IPS-18a (cell line): Measurements from ENCODE around the gene PSORS1C1.
"Not testable (repeated sequence)": the region's sequence is repeated elsewhere in the genome, so short reads cannot be mapped to it uniquely, and the experiment has no call there.

Experiments used
- H3K27ac ChIP-seq: one replicate; pipeline ENCODE4 v1.5.1; 2013; ENCODE audit warnings: low read length
- H3K27me3 ChIP-seq: one replicate; pipeline ENCODE4 v1.6.1; 2013; ENCODE audit warnings: mild to moderate bottlenecking, low read length; ENCODE audit not compliant: control insufficient read depth, insufficient read depth
- H3K36me3 ChIP-seq: one replicate; pipeline ENCODE4 v1.6.1; 2013; ENCODE audit warnings: low read depth, low read length; ENCODE audit not compliant: control insufficient read depth
- H3K4me1 ChIP-seq: one replicate; pipeline ENCODE4 v1.6.1; 2013; ENCODE audit warnings: low read depth, low read length; ENCODE audit not compliant: control insufficient read depth
- H3K4me3 ChIP-seq: one replicate; pipeline ENCODE4 v1.5.1; 2013; ENCODE audit warnings: low read length
- H3K9ac ChIP-seq: one replicate; pipeline ENCODE4 v1.6.1; 2013; ENCODE audit warnings: mild to moderate bottlenecking, low read length, moderate library complexity
- H3K9me3 ChIP-seq: one replicate; pipeline ENCODE4 v1.6.1; 2013; ENCODE audit warnings: low read depth, low read length; ENCODE audit not compliant: control insufficient read depth

Gene PSORS1C1, protein sequence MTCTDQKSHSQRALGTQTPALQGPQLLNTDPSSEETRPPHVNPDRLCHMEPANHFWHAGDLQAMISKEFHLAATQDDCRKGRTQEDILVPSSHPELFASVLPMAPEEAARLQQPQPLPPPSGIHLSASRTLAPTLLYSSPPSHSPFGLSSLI

DNA sequence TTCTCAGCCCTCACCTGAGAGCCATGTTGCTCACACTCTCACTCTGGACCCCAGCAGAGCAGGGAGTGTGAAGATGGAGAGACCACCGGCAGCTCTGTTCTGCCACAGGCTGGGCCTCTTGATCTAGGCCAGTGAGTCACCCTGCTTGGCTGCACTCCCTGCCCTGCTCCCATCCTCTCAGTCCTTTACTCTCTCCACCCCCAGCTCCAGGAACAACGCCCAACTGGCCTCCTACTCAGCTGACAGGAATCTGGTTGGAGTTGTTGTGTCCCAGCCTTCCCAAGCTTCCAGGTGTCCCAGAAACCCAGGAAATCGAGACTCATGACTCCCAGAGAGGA lies at the start of gene PSORS1C1:
Gene PSORS1C1 (plus strand): TSS at position 260 of the 338 bp plus-strand sequence. CDS start 14,833 bp downstream, outside the sequence.
- no peak within 1 kb of the TSS for H3K27ac ChIP-seq
- H3K4me1 ChIP-seq = peaks cover 16% of the 10 kb centered on the region
- H3K9ac ChIP-seq = no peak within 1 kb of the TSS
- H3K9me3 ChIP-seq = no peaks in the 10 kb centered on the region
- H3K36me3 ChIP-seq = no peaks in the 10 kb centered on the region
- H3K27me3 ChIP-seq = peaks cover 14% of the 10 kb centered on the region
- H3K4me3 ChIP-seq = no peak within 1 kb of the TSS

DNA sequence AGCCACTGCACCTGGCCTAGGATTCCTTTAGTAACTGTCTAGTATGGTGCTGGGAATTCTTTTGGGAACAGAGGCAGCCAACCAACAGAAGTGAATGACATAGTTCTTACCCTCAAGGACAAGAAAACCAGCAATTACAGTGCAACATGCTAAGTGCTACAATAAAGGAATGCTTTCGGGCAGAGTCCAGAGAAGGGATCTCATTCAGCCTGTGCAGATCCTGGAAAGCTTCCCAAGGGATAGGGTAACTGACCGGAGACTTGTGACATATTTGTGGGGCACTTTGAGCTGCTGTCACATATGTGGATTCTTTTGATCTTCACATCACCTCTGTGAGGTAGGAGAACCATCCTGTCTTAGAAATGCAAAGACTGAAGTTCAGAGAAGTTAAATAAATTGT lies 49.0 kb upstream of the PSORS1C1 start:
- no peaks in the 10 kb centered on the region for H3K27me3 ChIP-seq
- H3K36me3 ChIP-seq = no peaks in the 10 kb centered on the region
- H3K4me3 ChIP-seq = no peak overlapping the region
- no peaks in the 10 kb centered on the region for H3K9me3 ChIP-seq
- peaks cover 5% of the 10 kb centered on the region for H3K4me1 ChIP-seq
- H3K27ac ChIP-seq = no peak overlapping the region
- no peak overlapping the region for H3K9ac ChIP-seq

DNA sequence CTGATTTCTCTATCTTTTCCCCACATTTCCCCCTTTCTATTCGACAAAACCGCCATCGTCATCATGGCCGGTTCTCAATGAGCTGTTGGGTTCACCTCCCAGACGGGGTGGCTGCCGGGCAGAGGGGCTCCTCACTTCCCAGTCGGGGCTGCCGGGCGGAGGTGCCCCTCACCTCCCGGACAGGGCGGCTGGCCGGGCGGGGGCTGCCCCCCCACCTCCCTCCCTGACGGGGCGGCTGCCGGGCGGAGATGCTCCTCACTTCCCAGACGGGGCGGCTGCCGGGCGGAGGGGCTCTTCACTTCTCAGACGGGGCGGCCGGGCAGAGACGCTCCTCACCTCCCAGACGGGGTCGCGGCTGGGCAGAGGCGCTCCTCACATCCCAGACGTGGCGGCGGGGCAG lies 47.6 kb upstream of the PSORS1C1 start:
- H3K36me3 ChIP-seq, H3K9ac ChIP-seq, H3K4me3 ChIP-seq, H3K9me3 ChIP-seq, H3K27me3 ChIP-seq, H3K27ac ChIP-seq: not testable (repeated sequence)
- peaks cover 12% of the 10 kb centered on the region for H3K4me1 ChIP-seq

DNA sequence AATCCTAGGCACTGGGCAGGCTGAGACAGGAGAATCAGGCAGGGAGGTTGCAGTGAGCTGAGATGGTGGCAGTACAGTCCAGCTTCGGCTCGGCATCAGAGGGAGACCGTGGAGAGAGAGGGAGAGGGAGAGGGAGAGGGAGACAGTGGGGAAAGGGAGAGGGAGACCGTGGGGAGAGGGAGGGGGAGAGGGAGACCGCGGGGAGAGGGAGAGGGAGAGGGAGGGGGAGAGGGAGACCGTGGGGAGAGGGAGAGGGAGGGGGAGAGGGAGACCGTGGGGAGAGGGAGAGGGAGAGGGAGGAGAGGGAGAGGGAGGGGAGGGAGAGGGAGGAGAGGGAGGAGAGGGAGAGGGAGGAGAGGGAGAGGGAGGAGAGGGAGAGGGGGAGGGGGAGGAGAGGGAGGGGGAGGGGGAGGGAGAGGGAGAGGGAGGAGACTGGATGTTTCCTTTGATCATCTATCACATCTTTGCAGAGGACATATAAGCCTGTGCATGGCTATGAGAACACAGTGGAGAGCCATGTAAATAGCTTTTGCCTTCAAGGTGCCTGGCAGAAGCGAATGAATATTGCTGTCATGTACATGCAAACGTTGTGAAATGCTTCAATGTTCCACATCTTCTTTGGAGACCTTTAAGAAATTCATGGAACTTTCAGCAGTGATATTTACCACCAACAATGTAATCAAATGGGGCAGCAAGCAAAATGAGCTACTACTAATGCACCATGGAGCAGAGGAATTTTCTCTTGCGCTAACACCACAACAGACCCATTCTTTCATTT lies 46.5 kb upstream of the PSORS1C1 start:
- H3K36me3 ChIP-seq, H3K27ac ChIP-seq, H3K4me3 ChIP-seq, H3K27me3 ChIP-seq, H3K9ac ChIP-seq, H3K9me3 ChIP-seq: not testable (repeated sequence)
- peaks cover 12% of the 10 kb centered on the region for H3K4me1 ChIP-seq

DNA sequence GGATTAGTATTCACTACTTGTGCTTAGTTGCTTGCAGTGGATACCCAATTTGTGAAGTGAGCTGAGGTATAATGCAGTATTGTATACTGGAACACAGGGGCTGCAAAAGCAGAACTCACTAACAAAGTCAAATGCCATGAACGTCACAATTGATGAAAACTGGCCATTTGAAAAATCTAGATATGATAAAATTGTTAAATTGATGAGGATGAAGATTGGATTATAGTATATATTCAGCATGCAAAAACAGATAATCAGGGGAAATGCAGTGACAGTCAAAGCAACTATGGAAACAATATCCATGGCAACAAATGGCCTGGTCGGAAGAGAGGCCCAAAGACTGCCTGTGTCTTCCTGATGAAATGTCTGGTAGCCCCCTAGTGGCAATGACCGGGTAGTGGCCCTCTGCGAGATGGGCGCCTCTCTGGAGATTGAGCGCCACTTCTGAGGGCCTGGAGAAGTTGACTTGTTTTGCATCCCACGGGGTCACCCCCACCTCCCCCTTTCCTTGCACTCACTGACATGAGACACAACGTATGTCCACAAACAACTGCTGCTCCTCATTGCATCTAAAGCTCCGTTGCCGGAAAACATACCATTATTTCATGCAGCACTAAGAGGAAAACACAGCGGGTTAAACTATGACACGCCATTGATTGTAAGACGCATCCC lies 45.8 kb upstream of the PSORS1C1 start:
- Histone ChIP-seq H3K27ac (no peak overlapping the region), H3K4me3 (no peak overlapping the region), H3K27me3 (no peaks in the 10 kb centered on the region)

DNA sequence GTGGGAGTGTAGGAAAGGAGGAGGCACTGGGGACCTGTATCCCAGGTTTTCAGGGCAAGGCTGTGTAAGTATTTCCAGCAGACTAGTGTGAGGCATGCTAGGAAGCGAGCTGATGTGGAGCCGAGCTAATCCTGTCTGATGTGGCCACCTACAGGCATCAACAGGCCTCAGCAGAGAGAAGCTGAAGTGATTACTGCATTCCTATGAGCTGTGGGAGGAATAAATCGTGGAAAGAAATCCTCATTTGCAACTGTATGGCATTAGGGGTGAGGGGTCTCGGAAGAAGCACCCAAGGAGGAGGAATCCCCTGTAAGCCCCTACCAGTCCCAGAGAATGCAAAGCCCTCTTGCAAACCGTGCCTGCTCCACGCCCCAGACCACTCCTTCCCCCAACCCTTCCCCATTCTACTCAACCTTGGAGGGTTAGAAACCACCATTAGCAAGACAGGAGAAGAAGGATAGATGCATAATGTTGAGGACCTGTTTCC lies 43.8 kb upstream of the PSORS1C1 start:
- no peak overlapping the region for H3K4me3 ChIP-seq
- no peaks in the 10 kb centered on the region for H3K27me3 ChIP-seq
- no peaks in the 10 kb centered on the region for H3K9me3 ChIP-seq
- peaks cover 12% of the 10 kb centered on the region for H3K4me1 ChIP-seq
- no peak overlapping the region for H3K27ac ChIP-seq
- no peak overlapping the region for H3K9ac ChIP-seq
- H3K36me3 ChIP-seq = no peaks in the 10 kb centered on the region

More for the DNA sequence above, 45.8 kb upstream of the PSORS1C1 start:
- H3K9me3 ChIP-seq = no peaks in the 10 kb centered on the region
- peaks cover 12% of the 10 kb centered on the region for H3K4me1 ChIP-seq
- no peaks in the 10 kb centered on the region for H3K36me3 ChIP-seq
- H3K9ac ChIP-seq = no peak overlapping the region

DNA sequence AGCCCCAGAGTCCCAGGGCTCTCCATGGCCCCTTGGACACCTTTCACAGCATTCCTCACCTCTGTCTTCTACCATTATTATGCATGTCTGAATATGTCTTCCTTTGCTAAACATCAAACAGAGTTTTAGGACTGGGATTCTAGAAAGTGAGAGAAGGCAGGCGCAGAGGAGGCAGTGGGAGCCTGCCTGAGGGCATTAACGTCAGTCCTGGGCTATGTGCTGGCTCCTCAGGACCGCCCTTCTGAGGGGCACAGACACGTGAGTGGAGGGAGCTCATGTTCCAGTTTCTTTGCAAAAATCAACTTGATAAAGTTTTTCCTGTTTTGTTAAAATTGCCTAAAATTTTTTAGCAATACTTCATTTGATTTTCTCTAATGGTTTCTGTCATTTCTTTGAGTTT lies 40.2 kb upstream of the PSORS1C1 start:
- no peaks in the 10 kb centered on the region for H3K9me3 ChIP-seq
- H3K4me3 ChIP-seq = no peak overlapping the region
- no peak overlapping the region for H3K27ac ChIP-seq
- H3K36me3 ChIP-seq = no peaks in the 10 kb centered on the region
- H3K9ac ChIP-seq = no peak overlapping the region
- peaks cover 14% of the 10 kb centered on the region for H3K4me1 ChIP-seq
- H3K27me3 ChIP-seq = no peaks in the 10 kb centered on the region

DNA sequence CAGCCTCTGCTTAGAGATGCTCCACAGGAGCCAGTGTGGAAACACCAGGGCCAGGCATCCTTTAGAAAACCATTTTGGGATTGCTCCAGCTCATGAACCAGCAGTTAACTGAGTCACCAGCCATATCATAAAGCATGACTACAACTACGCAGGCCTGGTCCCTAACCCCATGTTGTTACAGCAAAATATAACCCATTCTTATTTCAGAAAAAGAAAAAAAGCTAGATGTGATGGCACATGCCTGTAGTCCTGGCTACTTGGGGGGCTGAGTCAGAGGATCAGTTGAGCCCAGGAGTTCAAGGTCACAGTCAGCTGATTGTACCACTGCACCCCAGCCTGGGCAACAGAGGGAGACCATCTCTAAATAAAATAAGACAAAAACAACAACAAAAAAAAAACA lies 39.1 kb upstream of the PSORS1C1 start:
- H3K27ac ChIP-seq = no peak overlapping the region

DNA sequence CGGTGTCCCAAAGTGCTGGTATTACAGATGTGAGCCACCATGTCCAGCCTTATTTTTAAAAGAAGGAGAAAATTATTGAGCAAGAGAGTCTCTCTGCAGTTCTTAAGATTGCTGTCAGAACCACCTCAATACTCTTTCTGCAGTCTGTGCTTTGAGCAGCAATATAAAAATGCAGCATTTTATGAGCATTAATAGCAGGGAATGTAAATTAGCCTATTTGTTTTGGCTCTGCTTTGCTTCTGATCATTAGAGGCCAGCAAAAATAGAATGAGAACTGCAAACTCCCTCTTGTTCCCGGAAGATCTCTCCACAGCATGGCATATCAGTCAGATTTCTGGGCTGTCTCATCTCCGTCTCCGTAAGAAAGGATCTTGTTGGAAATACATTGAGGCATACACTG lies 38.0 kb upstream of the PSORS1C1 start:
- Histone ChIP-seq H3K4me1 (peaks cover 4% of the 10 kb centered on the region), H3K9me3 (no peaks in the 10 kb centered on the region), H3K27ac (no peak overlapping the region), H3K9ac (no peak overlapping the region), H3K27me3 (no peaks in the 10 kb centered on the region), H3K36me3 (no peaks in the 10 kb centered on the region), H3K4me3 (no peak overlapping the region)

More for the DNA sequence above, 39.1 kb upstream of the PSORS1C1 start:
- Histone ChIP-seq H3K9ac (no peak overlapping the region), H3K36me3 (no peaks in the 10 kb centered on the region), H3K4me1 (peaks cover 12% of the 10 kb centered on the region), H3K9me3 (no peaks in the 10 kb centered on the region), H3K4me3 (no peak overlapping the region), H3K27me3 (no peaks in the 10 kb centered on the region)

DNA sequence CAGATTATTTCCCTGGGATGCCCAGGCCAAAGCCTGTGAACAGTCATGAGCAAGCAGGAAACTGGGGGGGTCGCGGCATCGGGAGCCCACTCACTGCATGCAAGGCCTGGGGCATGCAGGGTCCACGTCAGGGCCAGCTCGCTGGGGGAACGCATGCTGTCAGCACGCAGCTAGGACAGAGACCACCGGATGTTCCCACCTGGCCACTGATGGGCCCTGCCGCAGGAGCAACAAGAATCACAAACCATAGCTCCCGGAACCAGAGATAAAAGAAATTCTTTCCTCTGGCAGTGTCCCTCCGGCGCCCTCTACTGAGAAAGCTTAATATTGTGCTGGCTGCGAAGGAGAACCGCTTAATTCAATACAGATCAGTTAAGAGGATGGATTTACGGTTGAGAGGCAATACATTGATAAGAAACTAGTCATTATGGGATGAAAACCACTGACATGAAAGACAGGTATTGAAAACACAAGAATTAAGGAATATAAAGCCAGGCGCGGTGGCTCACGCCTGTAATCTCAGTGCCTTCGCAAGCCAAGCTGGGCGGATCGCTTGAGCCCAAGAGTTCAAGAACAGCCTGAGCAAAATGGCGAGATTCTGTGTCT lies 34.8 kb upstream of the PSORS1C1 start:
- Histone ChIP-seq H3K9ac (no peak overlapping the region), H3K36me3 (no peaks in the 10 kb centered on the region), H3K4me3 (no peak overlapping the region)

DNA sequence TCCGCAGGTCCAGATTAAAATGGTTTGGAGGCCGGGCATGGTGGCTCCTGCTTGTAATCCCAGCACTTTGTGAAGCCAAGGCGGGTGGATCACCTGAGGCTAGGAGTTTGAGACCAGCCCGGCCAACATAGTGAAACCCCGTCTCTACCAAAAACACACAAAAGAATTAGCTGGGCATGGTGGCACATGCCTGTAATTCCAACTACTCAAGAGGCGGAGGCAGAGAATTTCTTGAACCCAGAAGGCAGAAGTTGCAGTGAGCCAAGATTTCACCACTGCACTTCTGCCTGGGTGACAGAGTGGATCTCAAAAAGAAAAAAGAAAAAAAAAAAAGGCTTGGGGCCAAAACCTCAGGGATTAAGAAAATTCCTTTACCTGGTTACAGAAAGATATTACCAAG lies 32.7 kb upstream of the PSORS1C1 start:
- no peak overlapping the region for H3K27ac ChIP-seq
- H3K4me1 ChIP-seq = peaks cover 9% of the 10 kb centered on the region
- H3K9me3 ChIP-seq = no peaks in the 10 kb centered on the region
- no peaks in the 10 kb centered on the region for H3K36me3 ChIP-seq
- no peaks in the 10 kb centered on the region for H3K27me3 ChIP-seq
- H3K9ac ChIP-seq = no peak overlapping the region
- no peak overlapping the region for H3K4me3 ChIP-seq

More for the DNA sequence above, 34.8 kb upstream of the PSORS1C1 start:
- H3K9me3 ChIP-seq = no peaks in the 10 kb centered on the region
- H3K27me3 ChIP-seq = no peaks in the 10 kb centered on the region
- peaks cover 9% of the 10 kb centered on the region for H3K4me1 ChIP-seq
- no peak overlapping the region for H3K27ac ChIP-seq
